Liver (tissue), 9 donors: ENCODE results near the gene RHAG. TPM values are rescaled to one million over a fixed set of nuclear protein-coding genes. Genes with fewer than 3 reads are reported as not detected.
A peak's percentile ranks its signal among the peaks of the same experiment; 100 is the strongest.

ENCODE experiments used
- DNase-seq: peaks from one replicate; pipeline ENCODE4 v3.0.0-alpha.2; 2017; ENCODE audit warnings: low spot score
- H3K27ac ChIP-seq, 2 donors: one replicate each; pipeline ENCODE4 v1.7.0; 2013; ENCODE audit warnings: inconsistent platforms in 2 of 2, low read length in 2 of 2, control low read depth in 1 of 2, low read depth in 1 of 2, mild to moderate bottlenecking in 1 of 2
- H3K27me3 ChIP-seq, 4 donors: one replicate each; pipeline versions ENCODE4 v1.6.1 to v1.7.0; 2013; ENCODE audit warnings: low read length in 3 of 4, inconsistent platforms in 1 of 4, mild to moderate bottlenecking in 1 of 4, moderate library complexity in 1 of 4; ENCODE audit not compliant: control insufficient read depth in 4 of 4, insufficient read depth in 4 of 4
- H3K36me3 ChIP-seq, 4 donors: one replicate each; pipeline versions ENCODE4 v1.6.1 to v1.7.0; 2013; ENCODE audit warnings: low read length in 3 of 4, mild to moderate bottlenecking in 3 of 4, low read depth in 1 of 4, moderate library complexity in 1 of 4; ENCODE audit not compliant: control insufficient read depth in 4 of 4, insufficient read depth in 3 of 4
- H3K4me1 ChIP-seq, 4 donors: one replicate each; pipeline versions ENCODE4 v1.6.1 to v1.7.0; 2013; ENCODE audit warnings: low read length in 3 of 4, mild to moderate bottlenecking in 3 of 4, moderate library complexity in 1 of 4; ENCODE audit not compliant: control insufficient read depth in 4 of 4, insufficient read depth in 4 of 4
- H3K4me3 ChIP-seq, 3 donors: one replicate each; pipeline versions ENCODE4 v1.6.1 to v1.7.0; 2013; ENCODE audit warnings: low read length in 3 of 3, control low read depth in 1 of 3, low read depth in 1 of 3, mild to moderate bottlenecking in 1 of 3
- H3K9ac ChIP-seq, 2 donors: one replicate each; pipeline ENCODE4 v1.7.0; 2013; ENCODE audit warnings: low read length in 2 of 2, mild to moderate bottlenecking in 2 of 2, moderate library complexity in 2 of 2, control low read depth in 1 of 2, low read depth in 1 of 2
- H3K9me3 ChIP-seq, 4 donors: one replicate each; pipeline versions ENCODE4 v1.6.1 to v1.7.0; 2013; ENCODE audit warnings: low read length in 3 of 4; ENCODE audit not compliant: control insufficient read depth in 4 of 4
- ATF3 ChIP-seq: IDR thresholded peaks from 2 replicates; pipeline ENCODE4 v1.6.1; 2016; ENCODE audit warnings: antibody characterized with exemption
- EGR1 ChIP-seq, 2 donors: IDR thresholded peaks; 2 replicates each; pipeline ENCODE4 v1.6.1; 2016 to 2018; ENCODE audit warnings: antibody characterized with exemption in 2 of 2, low read depth in 2 of 2
- FOXA1 ChIP-seq: IDR thresholded peaks from 2 replicates; pipeline ENCODE4 v1.6.1; 2016; ENCODE audit warnings: antibody characterized with exemption
- FOXA2 ChIP-seq: IDR thresholded peaks from 2 replicates; pipeline ENCODE4 v1.6.1; 2016; ENCODE audit warnings: antibody characterized with exemption
- HNF4A ChIP-seq, 2 donors: conservative IDR thresholded peaks; 2 replicates each; pipeline ENCODE4 v1.6.1; 2016; ENCODE audit warnings: antibody characterized with exemption in 2 of 2, mild to moderate bottlenecking in 2 of 2
- HNF4G ChIP-seq: IDR thresholded peaks from 2 replicates; pipeline ENCODE4 v1.6.1; 2016; ENCODE audit warnings: antibody characterized with exemption
- JUND ChIP-seq, 2 donors: IDR thresholded peaks; 2 replicates each; pipeline ENCODE4 v1.6.1; 2016; ENCODE audit warnings: antibody characterized with exemption in 2 of 2
- MAX ChIP-seq: IDR thresholded peaks from 2 replicates; pipeline ENCODE4 v1.6.1; 2016; ENCODE audit warnings: antibody characterized with exemption
- NR2F2 ChIP-seq: IDR thresholded peaks from 2 replicates; pipeline ENCODE4 v1.6.1; 2016; ENCODE audit warnings: antibody characterized with exemption
- RAD21 ChIP-seq, 2 donors: IDR thresholded peaks; 2 replicates each; pipeline ENCODE4 v1.6.1; 2016; ENCODE audit warnings: antibody characterized with exemption in 2 of 2, mild to moderate bottlenecking in 2 of 2
- RXRA ChIP-seq, 2 donors: IDR thresholded peaks; 2 replicates each; pipeline ENCODE4 v1.6.1; 2017 to 2018; ENCODE audit warnings: antibody characterized with exemption in 2 of 2, mild to moderate bottlenecking in 1 of 2
- SP1 ChIP-seq: IDR thresholded peaks from 2 replicates; pipeline ENCODE4 v1.6.1; 2018; ENCODE audit warnings: antibody characterized with exemption, mild to moderate bottlenecking
- ZBTB33 ChIP-seq: IDR thresholded peaks from 2 replicates; pipeline ENCODE4 v1.6.1; 2016; ENCODE audit warnings: antibody characterized with exemption
- WGBS: extraction: QIAGEN DNeasy Blood & Tissue Kit; methylation state at CpG from one replicate; pipeline ENCODE4 v1.1.7; 2013; 5-methylcytosine and 5-hydroxymethylcytosine counted together
- polyA plus RNA-seq, 2 donors: library from polyadenylated mRNA; stranded (reverse) in 1 of 2; unstranded in 1 of 2; fragments of 200-250 nt in 1 of 2; fragments of >200 nt in 1 of 2; fragmentation: Nextera tagmentation in 1 of 2; extraction: Ambion mirVana in 1 of 2; gene quantifications; one replicate each; pipeline versions ENCODE4 v1.2.1 to v1.2.3, GENCODE V29; 2013 to 2015
- total RNA-seq, 2 donors: library from RNA; depleted of rRNA; stranded (reverse); fragments of >200 nt; gene quantifications; one replicate each; pipeline ENCODE4 v1.2.3, GENCODE V29; 2014
- TF ChIP-seq, protein P1 (sequence below): IDR thresholded peaks from 2 replicates; pipeline ENCODE4 v1.6.1; 2016; ENCODE audit warnings: antibody characterized with exemption, mild to moderate bottlenecking
- donor health status: healthy.
- donor health status: healthy.
- donor health status: healthy.
- donor health status: healthy.
- donor health status: healthy.

The RHAG gene
- total and polyA plus RNA-seq, 4 donors: 0.07 to 345 TPM; not detected in 2

DNA sequence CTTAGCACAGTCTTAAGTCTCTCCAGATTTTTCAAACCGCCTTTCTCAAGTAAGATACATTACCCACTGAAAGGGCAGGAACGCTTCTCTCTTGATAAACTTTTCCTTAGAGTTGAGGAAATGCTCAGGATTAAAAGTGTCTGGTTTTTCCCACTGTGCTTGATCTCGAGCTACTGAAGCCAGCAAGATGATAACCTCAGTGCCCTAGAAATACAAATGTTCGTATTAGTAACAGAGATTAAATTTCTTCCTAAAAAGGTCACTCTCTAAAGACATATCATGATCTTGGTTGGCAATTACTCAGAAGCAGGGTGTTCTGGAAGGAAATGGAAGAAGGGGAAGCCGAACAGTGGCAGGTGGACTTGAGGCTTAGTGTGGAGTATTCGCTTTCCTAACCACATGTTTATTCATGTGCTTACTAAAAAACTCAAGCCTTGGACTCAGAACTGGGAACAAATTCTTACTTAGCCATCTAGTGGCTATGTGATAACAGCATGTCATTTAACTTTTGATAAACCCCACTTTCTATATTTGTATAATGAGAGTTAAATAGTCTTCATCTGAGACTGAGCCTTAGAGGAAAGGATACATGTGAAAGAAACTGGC lies 66.1 kb downstream of the RHAG start (continued):
- TF ChIP-seq HNF4A (conservative IDR thresholded peaks at IDR 0.05): peak; percentile 65 to 70
- TF ChIP-seq MAX: peak; percentile 26
- TF ChIP-seq HNF4G: no peak
- no peak for TF ChIP-seq NR2F2

GRCh38 chr6:49565855-49566254 lies 70.8 kb downstream of the RHAG start:
- Histone ChIP-seq H3K4me1 (peaks cover 0 to 10% (median 9%) of the 10 kb centered on the region in 4 donors), H3K4me3 (no peak overlapping the region), H3K9me3 (no peaks in the 10 kb centered on the region), H3K27me3 (no peaks in the 10 kb centered on the region), H3K9ac (no peak overlapping the region), H3K27ac (no peak overlapping the region), H3K36me3 (no peaks in the 10 kb centered on the region)
- no peak for DNase-seq
- 76% methylated on average over 10 of the region's 10 CpGs for WGBS
- no peak for TF ChIP-seq SP1
- no peak for TF ChIP-seq FOXA1

- H3K27me3 ChIP-seq: no peaks in the 10 kb centered on the region
- no peak overlapping the region for H3K27ac ChIP-seq
- no peak for DNase-seq
- H3K9ac ChIP-seq: no peak overlapping the region
- no peak overlapping the region for H3K4me3 ChIP-seq
- H3K9me3 ChIP-seq: no peaks in the 10 kb centered on the region
- H3K4me1 ChIP-seq: peaks cover 0 to 5% (median 4%) of the 10 kb centered on the region in 4 donors
- H3K36me3 ChIP-seq: no peaks in the 10 kb centered on the region
- 46% methylated on average over 2 of the region's 2 CpGs for WGBS
- TF ChIP-seq RAD21 (IDR thresholded peaks at IDR 0.05) (no peak), ZBTB33 (no peak), FOXA1 (no peak), FOXA2 (no peak), JUND (IDR thresholded peaks at IDR 0.05) (no peak), EGR1 (IDR thresholded peaks at IDR 0.05; ENCODE audit: low read depth in 2 of 2) (no peak), HNF4G (no peak), RXRA (IDR thresholded peaks at IDR 0.05) (no peak), ATF3 (no peak), MAX (no peak)
- TF ChIP-seq, protein P1, sequence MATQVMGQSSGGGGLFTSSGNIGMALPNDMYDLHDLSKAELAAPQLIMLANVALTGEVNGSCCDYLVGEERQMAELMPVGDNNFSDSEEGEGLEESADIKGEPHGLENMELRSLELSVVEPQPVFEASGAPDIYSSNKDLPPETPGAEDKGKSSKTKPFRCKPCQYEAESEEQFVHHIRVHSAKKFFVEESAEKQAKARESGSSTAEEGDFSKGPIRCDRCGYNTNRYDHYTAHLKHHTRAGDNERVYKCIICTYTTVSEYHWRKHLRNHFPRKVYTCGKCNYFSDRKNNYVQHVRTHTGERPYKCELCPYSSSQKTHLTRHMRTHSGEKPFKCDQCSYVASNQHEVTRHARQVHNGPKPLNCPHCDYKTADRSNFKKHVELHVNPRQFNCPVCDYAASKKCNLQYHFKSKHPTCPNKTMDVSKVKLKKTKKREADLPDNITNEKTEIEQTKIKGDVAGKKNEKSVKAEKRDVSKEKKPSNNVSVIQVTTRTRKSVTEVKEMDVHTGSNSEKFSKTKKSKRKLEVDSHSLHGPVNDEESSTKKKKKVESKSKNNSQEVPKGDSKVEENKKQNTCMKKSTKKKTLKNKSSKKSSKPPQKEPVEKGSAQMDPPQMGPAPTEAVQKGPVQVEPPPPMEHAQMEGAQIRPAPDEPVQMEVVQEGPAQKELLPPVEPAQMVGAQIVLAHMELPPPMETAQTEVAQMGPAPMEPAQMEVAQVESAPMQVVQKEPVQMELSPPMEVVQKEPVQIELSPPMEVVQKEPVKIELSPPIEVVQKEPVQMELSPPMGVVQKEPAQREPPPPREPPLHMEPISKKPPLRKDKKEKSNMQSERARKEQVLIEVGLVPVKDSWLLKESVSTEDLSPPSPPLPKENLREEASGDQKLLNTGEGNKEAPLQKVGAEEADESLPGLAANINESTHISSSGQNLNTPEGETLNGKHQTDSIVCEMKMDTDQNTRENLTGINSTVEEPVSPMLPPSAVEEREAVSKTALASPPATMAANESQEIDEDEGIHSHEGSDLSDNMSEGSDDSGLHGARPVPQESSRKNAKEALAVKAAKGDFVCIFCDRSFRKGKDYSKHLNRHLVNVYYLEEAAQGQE: no peak
These were observed 71.4 kb downstream of the RHAG start for GRCh38 chr6:49565261-49565660.
